ENCODE data around the gene MPL.
"Not testable (repeated sequence)": the region's sequence is repeated elsewhere in the genome, so short reads cannot be mapped to it uniquely, and the experiment has no call there.

The MPL gene

GRCh38 chr1:43358121-43358745 lies 20.6 kb downstream of the MPL start:
- DNase-seq: no peak

DNA sequence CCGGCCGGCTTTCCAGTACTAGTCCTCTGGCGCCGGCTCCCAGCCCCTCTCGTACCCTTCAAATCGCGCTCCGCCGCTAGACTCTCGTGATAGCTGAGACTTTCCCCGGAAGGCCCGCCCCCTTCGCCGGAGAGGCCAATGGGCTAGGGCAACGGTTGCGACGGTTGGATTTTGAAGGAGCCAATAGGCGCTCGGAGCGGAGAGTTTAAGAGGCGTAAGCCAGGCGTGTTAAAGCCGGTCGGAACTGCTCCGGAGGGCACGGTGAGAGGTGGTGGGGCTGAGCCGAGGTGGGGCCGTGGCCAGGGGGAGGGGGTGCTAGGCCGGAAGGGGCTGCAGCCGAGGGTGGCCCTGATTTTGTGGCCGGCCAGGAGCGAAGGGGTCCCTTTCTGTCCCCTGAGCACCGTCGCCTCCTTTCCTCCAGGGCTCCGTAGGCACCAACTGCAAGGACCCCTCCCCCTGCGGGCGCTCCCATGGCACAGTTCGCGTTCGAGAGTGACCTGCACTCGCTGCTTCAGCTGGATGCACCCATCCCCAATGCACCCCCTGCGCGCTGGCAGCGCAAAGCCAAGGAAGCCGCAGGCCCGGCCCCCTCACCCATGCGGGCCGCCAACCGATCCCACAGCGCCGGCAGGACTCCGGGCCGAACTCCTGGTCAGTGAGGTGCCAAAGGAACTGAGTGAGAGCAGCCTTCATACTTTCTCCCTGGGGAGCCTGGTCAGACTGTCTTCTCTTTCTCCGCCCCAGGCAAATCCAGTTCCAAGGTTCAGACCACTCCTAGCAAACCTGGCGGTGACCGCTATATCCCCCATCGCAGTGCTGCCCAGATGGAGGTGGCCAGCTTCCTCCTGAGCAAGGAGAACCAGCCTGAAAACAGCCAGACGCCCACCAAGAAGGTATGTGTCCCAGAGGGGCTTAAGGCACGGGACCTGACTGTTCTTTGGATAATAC lies 21.4 kb downstream of the MPL start, which contains the start of gene CDC20:
TSS of gene CDC20 (plus strand) at position 236 of the 948 bp plus-strand sequence. CDS start at position 471, 235 bp downstream.
- DNase-seq: peak; percentile 95

DNA sequence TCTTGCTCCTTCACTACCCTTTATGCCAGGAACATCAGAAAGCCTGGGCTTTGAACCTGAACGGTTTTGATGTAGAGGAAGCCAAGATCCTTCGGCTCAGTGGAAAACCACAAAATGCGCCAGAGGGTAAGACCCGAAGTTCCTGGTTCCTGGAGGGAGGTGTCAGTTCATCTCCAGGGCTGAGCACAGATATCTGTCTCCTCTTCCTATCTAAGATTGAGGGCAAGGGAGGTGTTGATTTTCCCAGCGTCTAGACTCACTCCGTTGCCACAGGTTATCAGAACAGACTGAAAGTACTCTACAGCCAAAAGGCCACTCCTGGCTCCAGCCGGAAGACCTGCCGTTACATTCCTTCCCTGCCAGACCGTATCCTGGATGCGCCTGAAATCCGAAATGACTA lies 22.1 kb downstream of the MPL start:
- no peak for DNase-seq

- no peak for DNase-seq
Measured at GRCh38 chr1:43360616-43361015, 23.0 kb downstream of the MPL start.

- no peak for DNase-seq
Measured at GRCh38 chr1:43363283-43363934, 25.8 kb downstream of the MPL start.

GRCh38 chr1:43363935-43364525 lies 26.4 kb downstream of the MPL start:
- no peak for DNase-seq

DNA sequence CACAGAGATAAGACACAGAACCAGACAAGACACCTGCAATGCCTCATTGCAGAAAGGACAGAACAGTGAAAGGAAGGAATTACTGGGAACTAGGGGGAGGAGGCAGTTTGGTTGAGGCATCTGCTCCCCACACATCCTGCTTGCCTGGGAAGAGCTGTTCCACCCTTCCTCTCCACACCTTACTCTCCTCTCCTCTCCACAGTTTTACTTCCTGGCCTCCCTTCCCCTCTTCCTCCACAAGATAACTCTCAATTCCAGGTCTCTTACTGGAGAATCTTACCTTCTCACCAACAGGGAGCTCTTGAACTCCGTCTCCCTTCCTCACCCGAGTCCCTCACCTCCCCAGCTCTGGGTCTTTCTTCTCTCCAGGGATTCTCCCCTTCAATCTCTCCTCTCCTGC lies 28.1 kb downstream of the MPL start:
- DNase-seq: no peak

GRCh38 chr1:43366179-43366578 lies 28.6 kb downstream of the MPL start:
- no peak for DNase-seq

DNA sequence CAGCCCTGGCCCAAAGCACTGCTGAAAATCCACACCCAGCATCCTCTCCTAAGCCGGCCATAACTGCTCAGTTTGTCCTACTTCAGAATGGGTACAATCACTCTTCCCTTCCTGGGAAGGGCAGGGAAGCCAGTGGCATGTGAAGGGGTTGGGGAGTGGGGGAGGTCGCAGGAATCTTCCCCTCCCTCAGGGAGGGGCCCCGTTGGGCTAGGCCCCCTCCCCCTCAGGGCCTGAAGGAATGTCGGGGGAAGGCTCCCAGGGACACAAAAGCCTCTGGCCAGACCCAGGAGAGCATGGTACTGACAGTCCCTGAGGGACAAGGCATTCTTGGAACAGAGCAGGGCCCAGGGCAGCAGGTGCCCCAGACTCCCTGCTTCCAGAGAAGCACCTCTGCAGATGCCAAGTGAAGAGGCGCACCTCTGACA lies 29.0 kb downstream of the MPL start:
- no peak for DNase-seq

GRCh38 chr1:43367026-43367903 lies 29.6 kb downstream of the MPL start:
- DNase-seq: no peak

DNA sequence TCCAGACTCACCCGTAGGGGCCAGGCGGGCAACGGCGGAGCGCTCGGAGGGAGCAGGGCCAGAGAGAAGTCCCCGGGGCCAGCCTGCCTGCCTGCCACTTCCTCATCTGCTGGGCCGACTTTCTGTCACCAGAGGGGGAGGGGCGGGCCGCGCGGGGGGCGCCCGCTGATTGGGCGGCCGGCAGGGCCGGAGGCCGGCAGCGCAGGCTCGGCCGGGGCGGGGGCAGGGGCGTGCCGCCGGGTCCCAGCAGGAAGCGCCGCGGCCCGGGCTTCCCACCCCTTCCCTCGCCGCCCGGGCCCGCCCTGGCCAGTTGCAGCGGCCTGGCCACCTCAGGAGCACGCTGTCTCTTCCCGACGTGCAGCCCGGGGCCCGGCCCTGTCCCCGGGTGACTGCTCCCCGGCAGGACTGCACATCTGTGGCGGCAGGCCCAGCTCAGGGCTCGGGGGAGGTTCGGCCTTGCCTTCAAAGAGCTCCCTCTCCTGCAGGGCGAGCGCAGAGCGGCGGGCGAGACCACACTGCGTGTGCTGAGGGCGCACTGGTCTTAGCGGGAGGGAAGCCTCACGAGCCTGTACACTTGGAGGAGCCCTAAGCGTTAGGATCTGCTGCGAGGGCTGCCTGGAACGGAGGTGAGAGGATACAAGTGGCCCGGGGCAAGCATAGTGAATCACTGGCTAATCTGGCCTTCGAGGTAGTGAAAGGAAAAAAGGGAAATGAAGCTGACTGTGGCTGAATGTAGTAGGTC lies 30.5 kb downstream of the MPL start, which contains the start of gene ELOVL1:
TSS of gene ELOVL1 (minus strand) at position 108 of the 742 bp plus-strand sequence. CDS start 2,402 bp downstream, outside the sequence.
- peak; percentile 68 for DNase-seq

DNA sequence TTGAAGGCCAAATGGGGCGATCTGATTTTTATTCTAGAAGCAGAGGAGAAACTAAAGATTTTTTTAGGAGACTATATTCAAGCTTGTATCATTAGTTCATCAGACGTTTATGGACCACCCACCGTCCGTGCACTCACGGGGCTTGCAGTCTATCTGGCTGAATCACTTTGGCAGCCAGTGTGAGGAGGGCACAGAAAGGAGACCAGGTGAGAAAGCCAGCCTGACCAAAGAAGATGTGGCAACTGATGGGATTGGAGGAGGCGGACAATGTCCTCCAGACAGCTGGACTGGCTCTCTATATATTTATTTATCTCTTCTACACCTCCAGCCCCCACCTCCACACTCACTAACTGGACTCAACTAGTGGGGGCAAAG lies 31.0 kb downstream of the MPL start:
- DNase-seq: no peak

GRCh38 chr1:43369779-43370178 lies 32.2 kb downstream of the MPL start:
- not testable (repeated sequence) for DNase-seq

- no peak for DNase-seq
Measured at GRCh38 chr1:43370564-43370963, 32.9 kb downstream of the MPL start.

- no peak for DNase-seq
Measured at GRCh38 chr1:43372172-43372571, 34.6 kb downstream of the MPL start.

DNA sequence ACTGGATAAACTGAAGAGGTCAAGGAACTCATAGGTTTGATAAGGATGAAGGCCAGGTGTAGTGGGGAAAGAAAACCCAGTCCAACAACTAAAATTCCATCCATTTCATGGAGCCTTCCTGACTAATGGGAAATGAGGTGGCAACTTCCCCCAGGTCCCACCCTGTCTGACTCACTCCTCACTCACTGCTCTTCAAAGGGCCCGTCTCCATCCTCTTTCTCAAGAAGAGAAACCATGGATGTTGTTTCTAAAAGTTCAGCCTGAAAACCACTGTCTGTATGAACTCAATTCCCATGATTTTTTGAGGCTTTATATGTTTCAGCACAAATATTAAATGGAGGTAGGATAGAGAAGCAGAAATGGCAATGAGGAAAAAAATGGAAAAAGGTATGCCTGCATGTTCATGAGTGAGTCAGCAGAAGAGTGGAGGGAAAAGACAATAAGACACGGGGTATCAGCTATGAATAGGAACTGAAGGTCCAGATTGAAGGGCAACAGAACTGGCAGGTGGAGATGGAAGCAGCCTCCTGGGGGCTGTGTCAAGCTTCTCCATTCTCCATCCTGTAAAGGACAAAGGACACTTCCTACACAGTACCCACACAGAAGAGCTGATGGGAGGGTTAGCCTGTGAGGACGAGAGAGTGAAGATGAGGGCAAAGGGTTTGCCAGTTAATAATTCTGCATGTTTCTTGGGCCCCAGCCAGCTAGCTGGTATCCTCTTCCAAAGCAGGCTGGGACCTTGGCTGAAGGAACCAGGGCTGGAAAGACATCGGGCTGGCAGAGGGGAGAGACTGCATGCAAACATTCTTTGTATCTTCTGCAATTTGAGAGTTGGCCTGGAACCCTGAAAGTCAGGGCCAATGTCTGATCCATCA lies 35.7 kb downstream of the MPL start:
- DNase-seq: no peak

DNA sequence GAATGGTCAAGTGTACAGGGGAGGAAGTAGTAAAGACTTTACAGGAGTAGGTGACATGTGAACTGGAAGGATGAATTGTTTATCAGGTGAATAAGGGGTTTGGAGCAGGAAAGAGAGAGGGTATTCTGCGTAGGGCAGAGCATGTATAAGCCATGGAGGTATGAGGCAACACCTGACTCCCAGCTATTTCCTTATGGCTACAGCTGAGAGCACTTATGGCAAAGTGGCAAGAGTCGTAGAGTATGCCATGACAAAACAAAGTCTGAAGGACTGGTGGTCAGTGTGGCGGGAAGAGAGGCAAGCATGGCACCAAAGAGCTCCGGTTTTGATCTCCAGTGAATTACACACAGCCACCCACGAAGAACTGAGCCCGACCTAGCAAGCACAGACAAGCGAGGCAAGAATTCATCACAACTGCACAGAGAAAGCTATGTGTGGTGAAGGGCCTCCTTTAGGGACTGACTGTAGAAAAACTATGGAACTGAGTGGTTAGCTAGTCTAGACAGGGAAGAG lies 39.2 kb downstream of the MPL start:
- no peak for DNase-seq

DNA sequence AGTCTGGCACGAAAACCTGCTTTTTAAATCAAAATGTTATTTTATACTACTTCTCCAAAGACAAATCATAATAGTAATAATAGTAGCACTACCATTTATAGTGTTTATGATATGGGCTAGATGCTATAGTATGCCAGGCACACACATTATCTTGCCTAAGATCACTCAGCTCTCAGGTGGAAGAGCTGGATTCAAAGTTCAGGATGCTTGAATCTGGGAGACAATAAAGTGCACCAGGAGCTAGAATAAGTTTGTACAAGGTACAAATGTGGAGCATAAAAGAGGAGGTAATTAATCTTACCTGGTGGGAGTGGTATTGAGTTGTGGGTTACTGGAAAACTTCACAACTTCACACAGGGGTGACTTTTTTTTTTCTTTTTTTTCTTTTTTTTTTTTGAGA lies 40.2 kb downstream of the MPL start:
- no peak for DNase-seq

GRCh38 chr1:43379476-43379875 lies 41.9 kb downstream of the MPL start:
- no peak for DNase-seq

DNA sequence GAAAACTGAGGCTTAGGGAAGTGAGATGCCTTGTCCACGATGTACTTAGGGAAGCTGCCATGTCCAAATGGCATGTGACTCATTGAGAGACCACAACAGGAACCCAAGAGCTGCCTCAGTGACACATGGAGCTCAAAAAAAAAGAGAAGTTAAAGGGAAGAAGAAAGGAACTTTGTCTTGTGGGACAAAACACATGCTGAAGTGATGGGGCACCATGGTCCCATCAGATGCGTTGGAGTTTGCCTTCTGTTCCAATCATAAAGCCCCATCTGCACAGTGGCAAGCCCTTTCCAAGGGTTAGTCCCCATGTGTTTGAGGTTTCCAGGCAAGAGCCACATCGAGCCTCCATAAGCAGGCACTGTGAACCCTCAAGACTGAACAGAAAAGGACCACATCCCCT lies 44.0 kb downstream of the MPL start:
- DNase-seq: no peak
